Measurements from ENCODE around the gene SPTB. TPM values are rescaled to one million over a fixed set of nuclear protein-coding genes. Genes with fewer than 3 reads are reported as not detected.
A peak's percentile ranks its signal among the peaks of the same experiment; 100 is the strongest.

SPTB gene
- total and polyA plus RNA-seq, 2 experiments from 2014 or later = 1.1 to 1.7 TPM

DNA sequence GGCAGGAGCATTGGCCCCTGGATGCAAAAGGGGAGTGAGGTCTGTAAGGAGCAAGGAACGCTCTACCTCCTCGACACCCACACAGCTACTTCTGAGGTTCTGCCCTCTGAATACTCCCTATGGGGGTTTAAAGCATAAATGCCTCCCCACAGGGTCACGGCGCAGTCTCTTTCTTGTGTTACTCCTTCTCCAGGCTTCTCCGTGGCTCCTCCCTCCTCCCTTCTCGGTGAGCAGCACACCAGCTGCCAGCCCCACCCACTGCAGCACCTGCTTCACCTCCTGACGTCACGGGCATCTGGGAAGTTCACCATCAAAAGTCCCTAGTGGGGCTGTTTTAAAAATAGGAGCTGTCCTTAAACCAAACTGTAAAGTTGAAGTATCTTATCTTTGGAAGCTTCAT, 67.3 kb downstream of the SPTB start:
- TF ChIP-seq EZH2 (IDR thresholded peaks at IDR 0.05; ENCODE audit: borderline replicate concordance) (no peak), EZH2phosphoT487 (IDR thresholded peaks at IDR 0.05; ENCODE audit: low read depth, severe bottlenecking, unreplicated experiment) (no peak)
- TF ChIP-seq, protein P1, sequence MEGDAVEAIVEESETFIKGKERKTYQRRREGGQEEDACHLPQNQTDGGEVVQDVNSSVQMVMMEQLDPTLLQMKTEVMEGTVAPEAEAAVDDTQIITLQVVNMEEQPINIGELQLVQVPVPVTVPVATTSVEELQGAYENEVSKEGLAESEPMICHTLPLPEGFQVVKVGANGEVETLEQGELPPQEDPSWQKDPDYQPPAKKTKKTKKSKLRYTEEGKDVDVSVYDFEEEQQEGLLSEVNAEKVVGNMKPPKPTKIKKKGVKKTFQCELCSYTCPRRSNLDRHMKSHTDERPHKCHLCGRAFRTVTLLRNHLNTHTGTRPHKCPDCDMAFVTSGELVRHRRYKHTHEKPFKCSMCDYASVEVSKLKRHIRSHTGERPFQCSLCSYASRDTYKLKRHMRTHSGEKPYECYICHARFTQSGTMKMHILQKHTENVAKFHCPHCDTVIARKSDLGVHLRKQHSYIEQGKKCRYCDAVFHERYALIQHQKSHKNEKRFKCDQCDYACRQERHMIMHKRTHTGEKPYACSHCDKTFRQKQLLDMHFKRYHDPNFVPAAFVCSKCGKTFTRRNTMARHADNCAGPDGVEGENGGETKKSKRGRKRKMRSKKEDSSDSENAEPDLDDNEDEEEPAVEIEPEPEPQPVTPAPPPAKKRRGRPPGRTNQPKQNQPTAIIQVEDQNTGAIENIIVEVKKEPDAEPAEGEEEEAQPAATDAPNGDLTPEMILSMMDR (IDR thresholded peaks at IDR 0.05; ENCODE audit: poor library complexity) = no peak
- Histone ChIP-seq H3K27ac (no peak overlapping the region), H3K4me1 (ENCODE audit: insufficient read depth) (no peaks in the 10 kb centered on the region), H3K79me2 (no peaks in the 10 kb centered on the region), H3K4me2 (no peak overlapping the region), H3K4me3 (no peak overlapping the region), H2AFZ (no peak overlapping the region), H3K36me3 (replicated peaks; ENCODE audit: insufficient read depth, low read depth) (no peaks in the 10 kb centered on the region), H3K9me3 (ENCODE audit: low read depth) (no peaks in the 10 kb centered on the region), H3K9me2 (replicated peaks; ENCODE audit: insufficient read depth) (no peaks in the 10 kb centered on the region), H4K20me1 (ENCODE audit: insufficient read depth, poor library complexity, severe bottlenecking) (no peaks in the 10 kb centered on the region), H3K27me3 (no peaks in the 10 kb centered on the region)
- peak; percentile 81 for DNase-seq (ENCODE audit: low spot score)
- WGBS (ENCODE audit: low lambda C conversion rate, missing lambda C conversion rate) = 22% methylated on average over 8 of the region's 8 CpGs

DNA sequence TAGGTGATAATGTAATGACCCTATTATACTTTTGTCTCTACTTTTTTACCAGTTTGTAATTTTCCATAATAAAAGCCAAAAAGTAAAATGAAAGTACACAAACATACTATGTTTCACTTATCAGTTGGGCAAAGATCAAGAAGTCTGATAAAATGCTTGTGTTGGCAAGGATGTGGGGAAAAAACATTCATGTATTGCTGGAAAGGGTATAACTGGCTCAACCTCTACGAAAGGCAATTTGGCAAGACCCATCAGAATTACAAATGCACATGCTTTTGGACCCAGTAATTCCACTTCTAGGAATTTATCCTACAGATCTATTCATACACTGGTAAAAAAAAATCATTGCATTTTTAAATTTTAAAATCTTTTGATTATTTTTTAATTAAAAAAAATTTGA, 68.0 kb downstream of the SPTB start:
- 64% methylated on average over 1 of the region's 1 CpG for WGBS (ENCODE audit: low lambda C conversion rate, missing lambda C conversion rate)
- TF ChIP-seq, protein P1 (IDR thresholded peaks at IDR 0.05; ENCODE audit: poor library complexity) = no peak
- TF ChIP-seq EZH2phosphoT487 (IDR thresholded peaks at IDR 0.05; ENCODE audit: low read depth, severe bottlenecking, unreplicated experiment) (no peak), EZH2 (IDR thresholded peaks at IDR 0.05; ENCODE audit: borderline replicate concordance) (no peak)
- Histone ChIP-seq H3K27me3 (no peaks in the 10 kb centered on the region), H4K20me1 (ENCODE audit: insufficient read depth, poor library complexity, severe bottlenecking) (no peaks in the 10 kb centered on the region), H3K4me2 (no peak overlapping the region), H3K79me2 (no peaks in the 10 kb centered on the region), H3K9me2 (replicated peaks; ENCODE audit: insufficient read depth) (no peaks in the 10 kb centered on the region), H3K4me1 (ENCODE audit: insufficient read depth) (peaks cover 7% of the 10 kb centered on the region), H2AFZ (no peak overlapping the region), H3K27ac (no peak overlapping the region), H3K9me3 (ENCODE audit: low read depth) (no peaks in the 10 kb centered on the region), H3K4me3 (no peak overlapping the region), H3K36me3 (replicated peaks; ENCODE audit: insufficient read depth, low read depth) (no peaks in the 10 kb centered on the region)
- DNase-seq (ENCODE audit: low spot score) = no peak

DNA sequence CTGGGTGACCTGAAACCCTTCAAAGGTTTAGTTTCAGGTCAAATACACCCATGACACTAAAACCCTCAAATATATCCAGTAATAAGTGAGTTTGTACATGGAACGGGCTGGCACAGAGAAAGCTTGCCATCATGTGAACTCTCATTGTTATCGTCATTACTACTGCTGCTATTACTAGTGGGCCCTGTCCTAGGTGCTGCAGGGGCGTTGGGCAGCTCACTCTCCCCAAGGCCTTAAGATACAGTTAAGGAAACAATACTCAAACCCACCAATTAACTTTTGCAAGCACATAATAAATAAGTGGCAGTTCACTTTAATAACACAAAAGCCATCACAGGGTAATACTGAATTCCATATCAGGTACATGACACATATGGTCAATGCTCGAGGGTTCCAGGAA, 71.3 kb downstream of the SPTB start:
- TF ChIP-seq, protein P1 (IDR thresholded peaks at IDR 0.05; ENCODE audit: poor library complexity) = no peak
- TF ChIP-seq EZH2phosphoT487 (IDR thresholded peaks at IDR 0.05; ENCODE audit: low read depth, severe bottlenecking, unreplicated experiment) = no peak
- TF ChIP-seq EZH2 (IDR thresholded peaks at IDR 0.05; ENCODE audit: borderline replicate concordance) = no peak
- no peaks in the 10 kb centered on the region for H3K27me3 ChIP-seq
- DNase-seq (ENCODE audit: low spot score) = no peak
- no peaks in the 10 kb centered on the region for H3K9me2 ChIP-seq (replicated peaks; ENCODE audit: insufficient read depth)
- H3K79me2 ChIP-seq = no peaks in the 10 kb centered on the region
- no peaks in the 10 kb centered on the region for H3K36me3 ChIP-seq (replicated peaks; ENCODE audit: insufficient read depth, low read depth)
- H3K4me2 ChIP-seq = no peak overlapping the region
- H3K27ac ChIP-seq = no peak overlapping the region
- H2AFZ ChIP-seq = no peak overlapping the region
- peaks cover 11% of the 10 kb centered on the region for H3K4me1 ChIP-seq (ENCODE audit: insufficient read depth)
- H4K20me1 ChIP-seq (ENCODE audit: insufficient read depth, poor library complexity, severe bottlenecking) = no peaks in the 10 kb centered on the region
- H3K4me3 ChIP-seq = no peak overlapping the region
- 99% methylated on average over 4 of the region's 4 CpGs for WGBS (ENCODE audit: low lambda C conversion rate, missing lambda C conversion rate)
- H3K9me3 ChIP-seq (ENCODE audit: low read depth) = no peaks in the 10 kb centered on the region

DNA sequence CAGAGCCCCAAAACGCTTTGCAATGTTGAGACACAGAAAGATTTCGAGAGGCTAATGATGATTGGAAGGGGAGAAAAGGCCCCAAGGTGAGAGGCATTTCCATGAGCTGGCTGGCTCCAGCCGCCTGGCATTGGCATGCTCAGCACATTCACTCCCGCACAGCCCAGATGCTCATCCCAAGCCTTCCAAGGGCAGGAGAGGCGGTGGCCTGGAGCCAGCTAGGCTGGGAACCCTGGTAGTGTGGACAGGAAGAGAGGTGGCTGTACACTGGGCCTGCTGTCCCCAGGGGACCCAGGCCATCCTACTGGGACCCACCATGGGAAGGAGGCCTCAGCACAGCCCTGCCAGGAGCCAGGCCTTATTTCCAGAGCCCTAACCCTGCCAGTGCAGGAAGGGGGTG, 72.2 kb downstream of the SPTB start:
- Histone ChIP-seq H3K79me2 (no peaks in the 10 kb centered on the region), H2AFZ (no peak overlapping the region), H3K27ac (peak overlapping the region; percentile 91), H3K27me3 (no peaks in the 10 kb centered on the region), H3K4me1 (ENCODE audit: insufficient read depth) (peaks cover 11% of the 10 kb centered on the region), H3K36me3 (replicated peaks; ENCODE audit: insufficient read depth, low read depth) (no peaks in the 10 kb centered on the region), H4K20me1 (ENCODE audit: insufficient read depth, poor library complexity, severe bottlenecking) (no peaks in the 10 kb centered on the region), H3K4me2 (no peak overlapping the region), H3K9me3 (ENCODE audit: low read depth) (no peaks in the 10 kb centered on the region), H3K4me3 (no peak overlapping the region), H3K9me2 (replicated peaks; ENCODE audit: insufficient read depth) (no peaks in the 10 kb centered on the region)
- no peak for DNase-seq (ENCODE audit: low spot score)
- WGBS (ENCODE audit: low lambda C conversion rate, missing lambda C conversion rate) = 72% methylated on average over 5 of the region's 5 CpGs
- TF ChIP-seq, protein P1 (IDR thresholded peaks at IDR 0.05; ENCODE audit: poor library complexity) = no peak
- TF ChIP-seq EZH2 (IDR thresholded peaks at IDR 0.05; ENCODE audit: borderline replicate concordance) = no peak
- TF ChIP-seq EZH2phosphoT487 (IDR thresholded peaks at IDR 0.05; ENCODE audit: low read depth, severe bottlenecking, unreplicated experiment) = no peak

Data from hepatocyte (in vitro differentiated cells).